Stimulated activated CD8-positive, alpha-beta memory T cell treated with anti-CD3 and anti-CD28 coated beads, Interleukin-2, amount 100 ng/mL, for 48 hours (primary cell): Measurements from ENCODE around the gene HAGH.
"Not testable (repeated sequence)": the region's sequence is repeated elsewhere in the genome, so short reads cannot be mapped to it uniquely, and the experiment has no call there.

Experiments used
- DNase-seq, 2 donors: peaks; one replicate each; pipeline ENCODE4 v3.0.0-alpha.2; 2020; ENCODE audit warnings: low read depth in 2 of 2

Gene HAGH

GRCh38 chr16:1826691-1827573 lies at the start of gene HAGH, which contains the start of gene FAHD1:
Gene HAGH, minus strand, starts transcription at chr16:1826825. Its CDS starts 38 bp downstream, at chr16:1826787.
Gene FAHD1, plus strand, starts transcription at chr16:1827206. Its CDS starts 33 bp downstream, at chr16:1827239.
- DNase-seq = peak; percentile 75 to 86

GRCh38 chr16:1876066-1876465 lies 49.4 kb upstream of the HAGH start:
- DNase-seq = not testable (repeated sequence)

- DNase-seq = no peak
Observed at GRCh38 chr16:1874854-1875253, 48.2 kb upstream of the HAGH start.

GRCh38 chr16:1871974-1872635 lies 45.5 kb upstream of the HAGH start, which contains the start of gene MEIOB:
Gene MEIOB, minus strand, starts transcription at chr16:1872164. Its CDS starts 3,989 bp downstream, at chr16:1868175.
- DNase-seq = peak; percentile 12 to 30

GRCh38 chr16:1870365-1871082 lies 43.9 kb upstream of the HAGH start:
- no peak for DNase-seq

- DNase-seq = no peak
Observed at GRCh38 chr16:1865902-1866690, 39.5 kb upstream of the HAGH start.

- no peak for DNase-seq
Observed at GRCh38 chr16:1863681-1864460, 37.2 kb upstream of the HAGH start.

GRCh38 chr16:1862394-1862793 lies 35.8 kb upstream of the HAGH start:
- DNase-seq = no peak

- no peak for DNase-seq
Observed at GRCh38 chr16:1861730-1862129, 35.1 kb upstream of the HAGH start.

- no peak for DNase-seq
Observed at GRCh38 chr16:1859650-1860049, 33.0 kb upstream of the HAGH start.

- no peak for DNase-seq
Observed at GRCh38 chr16:1858189-1858865, 31.7 kb upstream of the HAGH start.

GRCh38 chr16:1857433-1858097 lies 30.9 kb upstream of the HAGH start:
- no peak for DNase-seq

GRCh38 chr16:1851793-1852192 lies 25.2 kb upstream of the HAGH start:
- no peak for DNase-seq

GRCh38 chr16:1850981-1851380 lies 24.4 kb upstream of the HAGH start:
- no peak for DNase-seq

- no peak for DNase-seq
Observed at GRCh38 chr16:1846416-1846815, 19.8 kb upstream of the HAGH start.

GRCh38 chr16:1845985-1846384 lies 19.4 kb upstream of the HAGH start:
- DNase-seq = no peak

- no peak for DNase-seq
Observed at GRCh38 chr16:1839554-1839953, 12.9 kb upstream of the HAGH start.

- DNase-seq = no peak
Observed at GRCh38 chr16:1834096-1834495, 7.5 kb upstream of the HAGH start.

GRCh38 chr16:1832838-1833454 lies 6.3 kb upstream of the HAGH start:
- DNase-seq = no peak
